Muscle layer of colon (tissue), 2 donors: ENCODE measurements around the gene MAP7D1.
"Not testable (repeated sequence)": the region's sequence is repeated elsewhere in the genome, so short reads cannot be mapped to it uniquely, and the experiment has no call there.

Experiments
- H3K27ac ChIP-seq: one replicate; pipeline ENCODE4 v1.7.0; 2013; ENCODE audit warnings: low read depth, mild to moderate bottlenecking, low read length, moderate library complexity
- H3K27me3 ChIP-seq, 2 donors: one replicate each; pipeline ENCODE4 v1.7.0; 2013; ENCODE audit warnings: low read length in 2 of 2, mild to moderate bottlenecking in 2 of 2; ENCODE audit not compliant: insufficient read depth in 2 of 2, control insufficient read depth in 1 of 2
- H3K36me3 ChIP-seq: one replicate; pipeline ENCODE4 v1.7.0; 2013; ENCODE audit warnings: mild to moderate bottlenecking, low read length; ENCODE audit not compliant: insufficient read depth
- H3K4me1 ChIP-seq: one replicate; pipeline ENCODE4 v1.7.0; 2013; ENCODE audit warnings: mild to moderate bottlenecking, low read length; ENCODE audit not compliant: insufficient read depth
- H3K4me3 ChIP-seq, 2 donors: one replicate each; pipeline ENCODE4 v1.7.0; 2013; ENCODE audit warnings: low read length in 2 of 2, low read depth in 1 of 2, mild to moderate bottlenecking in 1 of 2, moderate library complexity in 1 of 2
- H3K9ac ChIP-seq: one replicate; pipeline ENCODE4 v1.7.0; 2013; ENCODE audit warnings: low read length
- H3K9me3 ChIP-seq: one replicate; pipeline ENCODE4 v1.7.0; 2013; ENCODE audit warnings: mild to moderate bottlenecking, low read length
- donor health status: abdominal sarcoma.
- donor health status: Adenocarcinoma of cecum.

MAP7D1 gene

GRCh38 chr1:36156329-36157114, 562 bp downstream of the MAP7D1 start:
- Histone ChIP-seq H3K36me3 (peaks cover 5% of the 10 kb centered on the region), H3K4me1 (peaks cover 56% of the 10 kb centered on the region)

GRCh38 chr1:36157115-36157903, 1.3 kb downstream of the MAP7D1 start:
- no peaks in the 10 kb centered on the region for H3K27me3 ChIP-seq
- H3K4me3 ChIP-seq = peak overlapping the region; percentile 82 to 98
- peak overlapping the region; percentile 74 for H3K9ac ChIP-seq
- no peaks in the 10 kb centered on the region for H3K9me3 ChIP-seq
- peaks cover 5% of the 10 kb centered on the region for H3K36me3 ChIP-seq
- peaks cover 57% of the 10 kb centered on the region for H3K4me1 ChIP-seq
- peak overlapping the region; percentile 99 for H3K27ac ChIP-seq

More at GRCh38 chr1:36156329-36157114, 562 bp downstream of the MAP7D1 start:
- H3K27ac ChIP-seq = peak overlapping the region; percentile 99
- H3K9ac ChIP-seq = peak overlapping the region; percentile 74
- H3K27me3 ChIP-seq = no peaks in the 10 kb centered on the region
- H3K4me3 ChIP-seq = peak overlapping the region; percentile 82 to 98
- no peaks in the 10 kb centered on the region for H3K9me3 ChIP-seq

GRCh38 chr1:36157973-36158826, 2.2 kb downstream of the MAP7D1 start:
- H3K27me3 ChIP-seq = no peaks in the 10 kb centered on the region
- H3K4me1 ChIP-seq = peaks cover 66% of the 10 kb centered on the region
- peak overlapping the region; percentile 82 to 98 for H3K4me3 ChIP-seq
- H3K9me3 ChIP-seq = no peaks in the 10 kb centered on the region
- H3K9ac ChIP-seq = peak overlapping the region; percentile 74
- H3K27ac ChIP-seq = peak overlapping the region; percentile 99
- peaks cover 5% of the 10 kb centered on the region for H3K36me3 ChIP-seq

GRCh38 chr1:36158827-36159252, 2.9 kb downstream of the MAP7D1 start:
- H3K36me3 ChIP-seq, H3K27me3 ChIP-seq, H3K9me3 ChIP-seq: not testable (repeated sequence)
- Histone ChIP-seq H3K27ac (peak overlapping the region; percentile 99), H3K4me1 (peaks cover 70% of the 10 kb centered on the region), H3K4me3 (peak overlapping the region in 1 of 2 donors; percentile 82), H3K9ac (peak overlapping the region; percentile 74)

DNA sequence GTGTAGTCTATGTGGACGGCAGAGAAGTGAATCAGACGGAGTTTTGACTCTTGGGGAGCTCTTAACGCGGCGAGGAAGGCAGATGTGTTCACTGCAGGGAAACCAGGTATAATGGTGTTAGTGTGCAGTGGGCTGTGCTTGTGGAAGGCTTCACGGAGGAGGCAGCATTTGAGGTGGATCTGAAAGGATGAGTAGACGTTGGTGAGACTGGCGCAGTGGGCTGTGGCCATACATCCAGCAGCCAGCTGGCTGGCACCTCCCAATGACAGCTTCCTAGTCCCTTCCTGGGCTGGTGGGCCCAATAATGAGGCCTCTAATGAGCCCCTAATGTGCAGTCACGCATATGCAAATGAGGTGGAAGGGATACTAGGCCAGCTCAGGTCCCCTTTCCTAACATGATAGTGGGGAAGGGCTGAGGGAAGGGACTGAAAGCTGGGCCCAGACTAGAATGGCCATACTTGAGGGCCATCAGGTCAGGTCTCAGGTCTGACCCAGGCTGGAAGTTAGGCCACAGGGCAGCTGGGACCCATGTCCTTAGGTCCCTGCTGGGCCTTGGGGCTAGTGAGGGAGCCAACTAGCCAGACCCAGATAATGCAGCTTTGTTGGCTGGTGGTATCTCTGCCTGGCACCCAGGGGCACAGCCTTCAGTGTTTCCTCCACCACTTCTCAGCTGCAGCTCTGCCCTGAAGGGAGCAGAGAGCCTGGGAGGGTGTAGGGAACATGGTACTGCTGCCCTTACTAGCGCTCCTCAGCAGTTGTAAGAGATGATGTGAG, 3.8 kb downstream of the MAP7D1 start:
- peak overlapping the region; percentile 4 for H3K9ac ChIP-seq
- H3K4me1 ChIP-seq = peaks cover 67% of the 10 kb centered on the region
- peak overlapping the region; percentile 88 for H3K27ac ChIP-seq
- no peaks in the 10 kb centered on the region for H3K9me3 ChIP-seq
- peaks cover 5% of the 10 kb centered on the region for H3K36me3 ChIP-seq
- H3K4me3 ChIP-seq = peak overlapping the region in 1 of 2 donors; percentile 45
- H3K27me3 ChIP-seq = no peaks in the 10 kb centered on the region

DNA sequence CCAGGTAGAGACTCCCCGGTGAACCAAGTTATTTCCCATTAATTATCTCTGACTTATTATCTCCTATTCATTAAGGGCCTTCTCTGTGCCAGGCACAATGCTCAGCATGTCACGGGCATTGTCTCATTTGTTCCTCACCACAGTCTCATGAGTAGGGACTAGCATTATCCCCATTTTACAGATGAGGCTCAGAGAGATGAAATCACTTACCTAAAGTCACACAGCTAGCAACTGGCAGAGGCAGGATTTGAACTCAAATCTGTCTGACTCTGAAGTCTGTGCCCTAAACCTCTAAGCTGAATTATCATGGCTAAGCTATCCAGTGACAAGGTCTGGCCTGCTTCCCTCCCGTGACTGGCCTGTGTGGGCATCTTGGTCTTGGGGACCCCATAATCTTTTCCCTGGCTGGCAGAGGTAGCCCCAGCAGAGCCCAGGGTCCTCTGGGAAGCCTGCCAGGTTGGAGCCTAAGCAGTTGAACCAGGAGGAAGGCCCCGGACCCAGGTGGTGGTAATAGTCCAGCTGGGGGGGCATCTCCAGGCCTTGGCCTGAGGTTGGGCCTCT, 4.5 kb downstream of the MAP7D1 start:
- Histone ChIP-seq H3K9me3 (no peaks in the 10 kb centered on the region), H3K9ac (peak overlapping the region; percentile 4), H3K27me3 (no peaks in the 10 kb centered on the region), H3K4me3 (peak overlapping the region; percentile 43 to 45), H3K36me3 (peaks cover 5% of the 10 kb centered on the region), H3K27ac (peak overlapping the region; percentile 88), H3K4me1 (peaks cover 66% of the 10 kb centered on the region)

GRCh38 chr1:36160949-36161485, 5.1 kb downstream of the MAP7D1 start:
- H3K9ac ChIP-seq = peak overlapping the region; percentile 16
- H3K36me3 ChIP-seq = peaks cover 5% of the 10 kb centered on the region
- no peaks in the 10 kb centered on the region for H3K27me3 ChIP-seq
- no peaks in the 10 kb centered on the region for H3K9me3 ChIP-seq
- peak overlapping the region; percentile 43 to 45 for H3K4me3 ChIP-seq
- H3K4me1 ChIP-seq = peaks cover 68% of the 10 kb centered on the region
- peak overlapping the region; percentile 88 for H3K27ac ChIP-seq

DNA sequence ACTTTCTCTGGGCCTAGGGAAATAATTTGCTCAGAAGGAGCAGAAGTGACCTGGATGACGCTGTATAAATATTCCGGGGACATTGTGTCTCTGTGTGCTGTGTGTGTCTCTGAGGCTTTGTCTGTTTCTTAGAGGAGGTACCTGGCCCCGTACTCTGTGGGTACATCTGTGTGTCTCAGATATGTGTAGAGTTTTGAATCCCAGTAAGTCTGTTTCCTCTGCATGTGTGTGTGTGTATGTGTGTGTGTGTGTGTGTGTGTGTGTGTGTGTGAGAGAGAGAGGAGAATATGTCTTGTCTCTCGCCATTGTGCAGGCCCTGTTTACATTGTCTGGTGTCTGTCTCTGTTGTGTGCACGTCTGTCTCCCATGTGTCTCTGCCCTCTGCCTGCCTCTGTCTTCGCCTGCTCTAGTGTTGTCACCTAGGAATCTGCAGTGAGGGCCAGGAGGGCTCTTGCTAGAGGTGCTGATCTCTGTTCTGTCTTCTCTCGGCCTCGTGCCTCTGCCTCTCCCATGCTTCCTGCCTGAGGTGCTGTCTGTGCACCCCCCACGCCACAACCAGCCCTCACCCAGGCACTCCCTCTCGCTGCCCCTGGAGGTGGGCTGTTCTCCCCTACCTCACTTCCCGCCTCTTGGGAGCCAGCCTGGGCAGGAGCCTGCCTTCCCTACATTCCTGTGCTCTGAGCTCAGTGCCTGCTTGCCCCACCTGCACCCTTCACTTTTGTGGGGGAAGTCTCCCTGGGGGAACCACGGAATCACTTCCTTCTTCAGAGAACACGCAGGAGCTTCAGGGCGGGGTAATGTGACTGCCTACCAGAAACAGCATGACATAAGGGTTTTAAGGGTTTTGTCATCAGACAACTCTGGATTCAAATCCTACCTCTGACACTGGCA, 5.9 kb downstream of the MAP7D1 start:
- H3K36me3 ChIP-seq = peaks cover 5% of the 10 kb centered on the region
- H3K9ac ChIP-seq = peak overlapping the region; percentile 31
- peaks cover 76% of the 10 kb centered on the region for H3K4me1 ChIP-seq
- H3K9me3 ChIP-seq = no peaks in the 10 kb centered on the region
- peak overlapping the region in 1 of 2 donors; percentile 45 for H3K4me3 ChIP-seq
- no peaks in the 10 kb centered on the region for H3K27me3 ChIP-seq
- H3K27ac ChIP-seq = peak overlapping the region; percentile 88

- H3K4me1 ChIP-seq = peaks cover 82% of the 10 kb centered on the region
- H3K9ac ChIP-seq = peak overlapping the region; percentile 31
- no peaks in the 10 kb centered on the region for H3K27me3 ChIP-seq
- H3K36me3 ChIP-seq = peaks cover 12% of the 10 kb centered on the region
- no peak overlapping the region for H3K27ac ChIP-seq
- H3K9me3 ChIP-seq = no peaks in the 10 kb centered on the region
- H3K4me3 ChIP-seq = no peak overlapping the region
Measured at GRCh38 chr1:36162680-36163239, 6.8 kb downstream of the MAP7D1 start.
